Kidney glomerular epithelial cell (primary cell): ENCODE data around the gene LRRC32.
"Not testable (repeated sequence)": the region's sequence is repeated elsewhere in the genome, so short reads cannot be mapped to it uniquely, and the experiment has no call there.

Source experiments
- DNase-seq: peaks from one replicate; lab custom pipeline; 2025; lab: John Stamatoyannopoulos, UW

The LRRC32 gene

DNA sequence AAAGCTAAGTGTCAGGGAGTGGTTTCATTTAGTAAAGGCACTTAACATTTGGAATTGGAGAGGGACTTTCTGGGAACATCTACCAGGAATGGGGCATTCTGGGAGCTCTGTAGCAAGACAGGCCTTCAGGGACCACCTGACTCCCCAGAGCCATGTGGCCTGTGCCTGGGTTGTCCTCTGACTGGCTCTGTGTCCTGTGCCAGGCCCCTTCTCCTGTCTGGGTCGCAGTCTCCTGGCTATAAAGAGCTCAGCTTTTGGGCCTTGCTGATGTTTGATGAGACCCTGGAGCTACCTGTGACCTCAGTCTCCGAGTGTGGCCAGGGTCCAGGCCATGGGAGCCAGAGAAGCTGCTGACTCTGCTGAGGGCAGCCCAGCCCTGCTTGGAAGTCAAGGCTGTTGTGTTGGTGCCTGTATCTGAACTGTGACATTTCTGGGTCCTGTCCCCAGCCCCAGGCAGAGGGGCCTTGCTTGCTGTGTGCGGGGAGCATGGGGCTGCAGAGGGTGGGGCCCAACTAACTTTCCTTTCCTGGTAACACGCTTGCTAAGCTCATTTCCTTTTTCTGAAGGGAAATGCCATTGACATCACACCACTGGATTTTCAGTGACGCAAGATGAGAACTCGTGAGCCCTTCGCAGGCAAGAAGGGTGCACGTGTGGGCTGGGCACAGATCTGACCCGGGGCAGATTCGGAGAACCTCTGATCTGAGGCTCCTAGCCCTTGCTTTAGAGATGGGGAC, 41.3 kb downstream of the LRRC32 start:
- no peak for DNase-seq

DNA sequence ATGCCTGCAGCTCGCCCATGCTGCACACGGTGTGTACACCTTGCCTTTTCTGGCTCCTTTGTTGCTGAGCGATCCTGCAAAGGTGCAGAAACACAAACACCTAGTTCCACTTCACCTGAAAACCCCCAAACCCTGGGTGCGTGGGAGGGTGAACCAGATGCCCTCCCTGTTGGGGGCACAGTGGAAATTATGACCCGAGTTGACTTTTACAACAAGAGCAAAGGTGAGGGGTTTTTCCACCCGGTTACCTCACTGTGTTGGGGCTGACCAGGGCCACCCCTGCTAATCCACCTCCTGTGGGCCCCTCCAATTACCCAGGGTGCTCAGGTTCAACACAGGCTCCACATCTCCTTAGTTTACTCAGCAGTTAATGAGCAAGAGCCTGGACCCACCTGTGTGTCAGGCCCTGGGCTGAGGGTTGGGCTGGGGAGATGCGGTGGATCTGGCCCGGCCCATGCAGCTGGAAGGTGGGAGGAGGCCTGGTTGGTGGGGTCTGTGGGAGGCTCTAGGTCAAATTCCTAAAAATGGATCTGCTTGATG, 42.1 kb downstream of the LRRC32 start:
- no peak for DNase-seq

DNA sequence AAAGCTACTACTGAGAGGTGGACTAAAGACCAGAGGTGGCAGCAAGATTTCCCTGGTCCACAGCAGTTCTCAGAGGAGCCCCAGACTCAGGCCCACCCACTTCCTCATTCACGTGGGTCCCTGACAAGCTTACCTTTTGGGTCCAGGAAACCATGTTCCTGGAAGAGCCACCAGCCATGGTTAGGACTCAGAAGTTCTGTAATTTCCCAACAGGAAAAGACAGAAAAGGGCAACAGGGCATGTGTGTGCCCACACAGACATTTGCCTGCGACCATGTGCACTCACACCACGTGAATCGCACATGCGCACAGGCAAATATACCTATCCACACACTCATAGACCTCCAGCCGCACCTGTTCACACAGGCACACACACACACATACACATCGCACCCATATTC, 42.9 kb downstream of the LRRC32 start:
- no peak for DNase-seq

DNA sequence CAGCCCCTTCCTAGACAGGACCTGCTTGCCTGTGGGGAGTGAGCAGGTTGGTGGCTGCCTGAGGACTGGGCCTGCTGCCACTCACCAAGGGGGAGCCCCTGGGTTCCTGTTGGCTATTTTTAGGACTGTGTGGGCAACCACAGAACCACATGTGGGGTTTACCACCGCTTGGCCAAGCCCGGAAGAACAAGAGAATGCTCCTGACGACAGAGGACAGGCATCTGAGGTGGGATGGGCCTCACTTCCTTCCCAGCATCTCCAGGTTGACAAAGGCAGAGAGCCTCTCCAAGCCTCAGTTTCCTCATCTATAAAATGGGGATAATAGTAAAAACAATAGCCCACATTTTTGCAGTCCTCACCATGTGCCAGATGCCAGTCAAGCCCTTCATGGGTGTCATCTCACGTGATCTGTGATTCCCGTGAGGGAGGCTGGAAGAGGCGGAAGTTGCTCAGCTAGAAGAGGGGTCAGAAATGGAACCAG, 43.6 kb downstream of the LRRC32 start:
- DNase-seq: no peak

DNA sequence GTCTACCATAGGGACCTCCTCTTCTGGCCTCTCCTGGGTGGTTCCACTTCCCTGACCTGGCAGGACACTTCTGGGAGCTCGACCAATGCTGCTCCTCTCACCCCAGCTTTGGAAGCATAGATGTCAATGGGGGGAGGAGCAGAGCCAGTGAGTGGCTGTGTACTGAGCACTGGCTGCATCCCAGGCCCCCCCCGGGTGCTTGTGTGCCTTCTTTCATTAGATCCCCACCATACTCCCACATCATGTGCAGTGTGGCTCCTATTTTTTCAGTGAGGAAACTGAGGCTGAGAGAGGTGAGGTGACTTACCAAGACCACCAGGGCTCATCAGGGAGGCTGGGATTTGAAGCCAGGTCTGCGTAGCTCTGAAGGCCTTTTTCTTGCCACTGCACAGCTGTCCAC, 44.3 kb downstream of the LRRC32 start:
- no peak for DNase-seq

DNA sequence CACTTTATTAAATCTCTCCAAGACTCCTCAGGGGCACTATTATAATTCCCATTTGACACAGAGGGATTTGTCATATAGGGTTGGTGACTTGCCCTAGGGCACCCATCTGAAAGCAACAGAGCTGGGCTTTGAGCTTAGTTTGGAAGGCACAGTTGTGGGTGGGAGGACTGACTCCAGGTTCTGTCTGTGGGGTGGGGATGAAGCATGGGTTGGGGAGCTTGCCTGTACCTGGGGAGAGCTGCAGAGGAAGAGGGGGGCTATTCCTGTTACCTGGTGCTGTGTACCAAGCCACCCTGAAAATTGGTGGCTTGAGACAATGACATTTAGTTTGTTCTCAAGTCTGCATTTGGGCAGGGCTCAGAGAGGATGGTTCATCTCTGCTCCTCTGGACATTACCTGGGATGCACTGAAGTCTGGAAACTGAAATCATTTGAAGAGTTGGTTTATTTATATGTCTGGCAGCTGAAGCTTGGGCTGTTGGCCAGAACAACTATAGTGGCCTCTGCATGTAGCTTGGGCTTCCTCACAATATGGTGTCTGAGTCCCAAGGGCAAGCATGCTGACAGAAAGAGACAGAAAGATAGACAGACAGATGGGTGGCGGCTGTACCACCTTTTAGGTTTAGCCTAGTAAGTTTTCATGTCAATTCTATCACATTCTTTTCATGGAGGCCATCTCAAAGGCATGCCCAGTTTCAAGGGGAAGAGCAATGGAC, 44.9 kb downstream of the LRRC32 start:
- DNase-seq: no peak

DNA sequence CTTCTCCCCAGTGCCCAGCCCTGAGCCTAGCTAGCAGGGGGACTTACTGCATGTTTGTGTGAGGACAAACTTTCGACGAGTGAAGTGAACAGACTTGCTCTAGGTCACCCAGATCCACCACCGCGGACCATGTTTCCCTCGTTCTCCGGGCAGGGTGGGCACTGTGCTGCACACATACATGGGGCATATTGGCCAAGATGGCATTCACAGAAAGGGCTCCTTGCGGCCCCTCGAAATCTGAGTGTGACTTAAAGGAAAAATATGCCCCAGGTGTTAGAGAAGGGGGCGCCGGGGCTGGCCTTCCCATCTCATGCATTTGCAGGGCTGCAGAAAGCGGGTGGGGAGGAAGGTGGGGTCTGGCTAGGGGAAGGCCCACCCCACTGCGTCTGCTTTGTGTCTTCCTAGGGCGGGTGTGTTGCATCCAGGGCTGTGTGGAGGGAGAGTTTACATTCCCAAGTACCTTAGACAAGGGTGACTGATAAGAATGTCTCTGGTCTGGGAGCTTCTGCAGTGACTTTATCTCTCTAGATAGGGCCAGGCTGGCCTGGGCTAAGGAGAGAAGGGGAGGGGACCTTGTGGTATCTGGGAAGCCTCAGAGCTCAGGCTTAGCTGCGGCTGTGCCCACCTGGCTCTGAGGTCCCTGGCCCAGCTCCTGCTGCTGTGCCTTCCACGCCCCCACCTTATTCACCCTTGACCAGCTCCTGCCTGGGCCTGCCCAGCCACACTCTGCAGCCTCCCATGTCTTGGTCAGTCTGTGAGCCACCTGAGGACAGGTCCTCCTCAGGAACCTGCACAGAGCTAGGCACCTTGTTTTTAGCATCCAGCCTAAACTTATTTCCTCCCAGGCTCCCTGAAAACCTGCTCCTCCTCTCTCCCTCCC, 45.8 kb downstream of the LRRC32 start:
- no peak for DNase-seq

DNA sequence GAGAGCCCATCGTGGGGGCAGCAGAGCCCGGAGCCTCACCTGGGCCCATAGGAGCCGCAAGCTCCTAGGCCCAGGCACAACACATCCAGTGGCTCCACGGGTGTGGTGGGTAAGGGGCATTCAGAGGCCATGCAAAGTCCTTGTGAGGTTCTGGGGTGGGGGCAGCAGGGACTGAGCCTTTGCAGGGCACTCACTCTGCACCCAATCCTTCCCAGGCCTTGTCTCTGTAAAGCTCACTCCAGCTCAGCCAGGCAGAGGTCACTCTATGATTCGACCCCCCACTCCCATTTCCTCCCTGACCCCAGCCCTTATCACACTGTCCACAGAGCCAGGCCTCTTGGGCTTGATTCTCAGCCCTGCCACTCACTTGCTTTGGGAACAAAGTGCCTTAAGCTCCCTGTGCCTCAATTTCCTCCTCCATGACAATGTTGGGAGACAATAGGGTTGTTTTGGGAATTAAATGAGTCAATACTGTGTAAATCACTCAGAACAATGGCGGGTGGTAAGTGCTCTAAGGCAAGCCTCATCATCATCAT, 46.6 kb downstream of the LRRC32 start:
- DNase-seq: no peak

DNA sequence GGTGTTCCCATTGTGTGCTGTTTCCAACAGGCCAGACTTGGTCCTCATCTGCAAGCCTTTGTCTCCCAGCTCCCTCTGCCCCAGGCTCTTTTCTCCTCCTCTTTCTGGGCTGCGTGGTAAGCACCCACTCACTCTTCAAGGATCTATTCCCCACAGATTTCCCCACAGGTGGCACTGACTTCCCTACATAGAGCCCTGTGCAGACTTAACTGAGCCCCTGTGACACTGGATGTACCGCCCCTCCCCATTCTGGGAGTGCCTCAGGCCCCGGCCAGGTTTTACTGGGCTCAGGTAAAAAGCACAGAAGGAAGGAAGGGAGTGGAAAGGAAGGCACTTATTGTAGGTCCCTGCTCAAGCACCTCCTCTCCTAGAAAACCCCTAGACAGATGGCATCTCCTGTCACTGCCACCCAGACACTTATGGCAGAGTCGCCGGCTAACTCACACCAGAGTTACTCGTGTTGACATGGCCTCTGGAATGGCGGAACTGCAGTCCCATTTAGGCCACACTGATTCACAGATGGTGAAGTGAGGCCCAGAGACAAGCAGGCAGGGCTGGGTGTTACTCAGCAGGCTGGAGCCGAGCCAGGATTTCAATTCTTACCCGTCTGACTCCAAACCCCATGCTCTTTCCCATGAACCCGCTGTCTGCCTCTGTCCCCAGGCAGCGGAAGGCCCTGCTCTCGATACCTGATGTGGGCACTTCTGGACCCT, 47.2 kb downstream of the LRRC32 start:
- no peak for DNase-seq

DNA sequence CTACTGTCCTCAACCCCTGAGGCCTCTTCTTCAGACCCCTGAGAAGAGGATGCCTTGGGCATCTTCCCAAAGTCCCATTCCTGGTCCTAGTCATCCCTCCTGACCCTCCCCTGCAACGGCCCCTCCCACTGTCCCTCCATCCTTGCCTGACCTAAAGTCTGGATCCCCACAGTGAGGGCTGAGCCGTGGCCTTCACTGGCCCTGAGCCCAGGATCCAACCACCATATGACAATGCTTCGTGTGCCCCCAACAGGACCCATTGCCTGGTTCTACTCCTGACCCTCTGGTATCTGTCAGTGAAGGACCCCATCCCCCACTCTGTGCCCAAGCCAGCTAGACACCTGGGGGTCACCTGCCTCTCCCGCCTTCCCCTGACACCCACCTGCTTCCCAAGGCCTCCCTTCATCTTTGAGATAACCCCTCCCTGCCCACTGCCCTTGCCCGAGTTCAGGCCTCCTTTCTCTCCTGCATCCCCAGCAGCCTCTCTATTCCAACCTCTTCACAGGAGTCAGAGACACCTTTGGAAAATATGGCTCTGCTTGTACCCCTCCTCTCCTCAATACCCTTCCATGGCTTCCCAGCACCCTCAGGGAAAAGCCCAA, 48.0 kb downstream of the LRRC32 start:
- no peak for DNase-seq

DNA sequence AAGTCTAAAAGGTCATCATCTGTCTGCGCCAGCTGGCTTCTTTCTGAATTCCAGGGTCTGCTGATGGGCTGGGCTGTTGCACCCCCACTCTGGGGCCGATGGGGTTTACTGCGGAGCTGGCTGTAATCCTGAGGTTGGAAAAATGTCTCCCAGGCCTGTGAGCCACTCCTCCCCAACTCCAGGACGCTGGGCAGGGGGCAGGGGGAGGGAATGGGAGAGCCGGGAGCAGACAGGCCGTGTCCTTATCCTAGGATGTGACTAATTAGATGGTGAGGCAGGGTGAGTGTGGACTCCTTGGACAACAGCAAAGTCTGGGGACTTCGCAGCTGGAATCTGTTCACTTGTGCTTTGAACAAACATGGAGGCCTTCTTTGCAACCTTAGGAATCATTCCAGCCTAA, 48.7 kb downstream of the LRRC32 start:
- DNase-seq: no peak

DNA sequence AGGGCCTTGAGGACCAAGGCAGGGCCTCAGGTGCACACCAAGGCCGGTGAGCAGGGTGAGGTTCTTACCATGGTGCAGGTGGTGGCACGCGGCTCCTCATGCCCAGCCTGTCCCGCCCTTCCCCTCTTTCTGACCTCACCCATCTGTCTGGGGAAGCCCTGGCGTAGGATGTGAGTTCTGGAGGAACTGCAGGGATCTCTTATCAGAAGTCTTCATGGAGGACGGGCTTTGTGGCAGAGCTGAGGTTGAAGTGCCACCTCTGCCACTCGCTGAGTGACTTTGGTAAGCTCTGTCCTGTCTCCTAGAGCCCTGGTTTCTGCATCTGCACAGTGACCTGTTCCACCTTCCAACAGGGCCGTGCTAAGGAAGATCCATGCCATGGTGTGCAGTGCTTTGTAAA, 49.1 kb downstream of the LRRC32 start:
- no peak for DNase-seq

DNA sequence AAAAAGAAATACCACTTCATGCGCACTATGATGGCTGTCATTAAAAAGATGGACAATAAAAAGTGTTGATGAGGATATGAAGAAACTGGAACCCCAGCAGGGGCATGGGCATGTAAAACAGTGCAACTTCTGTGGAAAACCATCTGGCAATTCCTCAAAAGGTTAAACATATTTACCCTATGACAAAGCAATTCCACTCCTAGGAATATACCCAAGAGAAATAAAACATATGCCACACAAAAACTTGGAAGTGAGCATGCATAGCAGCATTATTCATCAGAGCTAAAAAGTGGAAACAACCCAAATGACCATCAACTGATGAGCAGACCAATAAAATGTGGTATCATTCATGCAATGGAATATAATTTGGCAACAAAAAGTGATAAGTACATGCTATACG, 50.1 kb downstream of the LRRC32 start:
- DNase-seq: peak; percentile 7

DNA sequence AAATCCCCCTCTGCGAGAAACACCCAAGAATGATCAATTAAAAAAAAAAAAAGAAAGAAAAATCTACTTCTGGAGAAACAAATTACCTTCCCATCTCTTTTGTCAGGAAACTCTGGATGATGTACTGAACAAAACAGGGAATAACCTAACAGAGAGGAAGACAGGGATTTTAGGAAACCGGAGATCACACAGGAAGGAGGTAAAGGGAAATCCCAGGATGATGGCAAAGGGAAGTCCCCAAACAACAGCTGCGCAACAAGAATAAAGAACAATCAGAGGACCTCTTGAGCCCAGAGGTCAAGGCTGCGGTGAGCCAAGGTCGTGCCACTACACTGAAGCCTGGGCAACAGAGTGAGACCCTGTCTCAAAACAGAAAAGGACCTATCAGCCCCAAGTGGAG, 50.7 kb downstream of the LRRC32 start:
- not testable (repeated sequence) for DNase-seq

DNA sequence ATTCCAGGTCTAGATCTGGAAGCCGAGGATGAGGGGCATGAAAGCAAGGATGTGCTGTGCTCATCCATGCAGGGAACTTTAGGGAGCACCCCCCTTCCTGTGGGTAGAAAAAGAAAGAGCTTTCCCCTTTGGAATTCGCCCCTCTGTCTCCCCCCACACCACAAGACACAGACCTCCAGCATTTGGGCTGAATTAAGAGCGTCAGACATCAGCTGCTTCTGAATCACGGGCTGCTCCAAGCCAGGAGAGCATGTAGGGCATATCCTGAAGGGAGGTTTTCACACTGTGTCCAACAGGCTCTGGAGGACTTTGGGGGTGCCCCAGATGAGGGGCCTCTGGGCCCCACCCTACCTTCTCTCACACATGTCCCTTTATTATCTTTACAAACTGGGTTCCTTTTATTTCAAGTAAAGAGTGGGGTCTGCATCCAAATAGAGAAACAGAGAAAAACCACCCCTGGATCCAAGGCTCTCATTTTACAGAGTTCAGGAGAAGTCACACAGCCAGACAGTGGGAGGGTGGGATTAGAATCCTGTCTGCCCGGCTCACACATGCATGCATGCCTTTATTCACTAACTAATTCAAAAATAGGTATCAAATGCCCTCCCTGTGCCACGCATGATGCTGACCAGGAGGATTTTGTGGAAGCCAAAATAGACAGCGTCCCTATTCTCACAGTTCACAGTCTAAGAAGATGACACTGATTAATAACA, 52.8 kb downstream of the LRRC32 start:
- DNase-seq: peak; percentile 21

DNA sequence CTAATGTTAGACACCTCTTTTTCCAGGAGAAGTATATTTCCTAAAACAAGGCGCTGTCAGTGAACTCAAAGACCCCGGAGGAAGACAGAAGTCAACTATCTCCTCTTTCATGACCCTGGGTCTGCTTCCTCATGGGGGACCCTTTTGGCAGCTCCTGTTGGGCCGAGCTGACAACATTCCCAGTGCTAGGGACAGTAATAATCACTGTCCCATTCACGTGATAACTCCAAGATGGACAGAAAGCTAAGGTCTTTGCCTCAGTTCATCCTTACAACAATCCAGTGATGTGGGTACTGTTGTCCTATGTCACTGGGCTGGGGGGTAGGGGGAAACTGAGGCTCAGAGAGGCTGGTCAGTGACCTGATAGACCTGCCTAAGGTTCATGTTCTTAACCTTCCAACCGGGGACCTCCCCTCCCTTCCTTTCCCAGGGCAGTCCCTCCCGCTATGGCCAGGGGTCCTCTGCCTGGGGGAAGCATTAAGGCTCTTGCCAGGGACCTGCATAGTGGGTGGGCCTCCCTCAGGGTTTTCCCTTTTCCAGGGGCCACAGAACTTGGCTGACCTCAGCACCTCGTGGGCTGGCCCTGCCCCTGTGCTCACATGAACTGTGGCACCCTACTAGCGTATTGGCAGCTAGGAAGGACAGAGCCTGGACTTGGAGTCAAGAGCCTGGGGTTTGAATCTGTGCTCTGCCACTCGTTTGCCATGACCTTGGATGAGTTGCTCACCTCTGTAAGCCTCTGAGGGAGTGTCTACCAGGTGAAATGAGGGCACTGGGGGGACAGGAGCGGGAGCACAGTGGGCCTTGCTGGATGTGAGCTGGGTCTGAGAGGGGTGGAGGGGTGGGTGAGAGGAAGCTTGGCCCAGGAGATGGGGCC, 53.6 kb downstream of the LRRC32 start:
- DNase-seq: no peak

DNA sequence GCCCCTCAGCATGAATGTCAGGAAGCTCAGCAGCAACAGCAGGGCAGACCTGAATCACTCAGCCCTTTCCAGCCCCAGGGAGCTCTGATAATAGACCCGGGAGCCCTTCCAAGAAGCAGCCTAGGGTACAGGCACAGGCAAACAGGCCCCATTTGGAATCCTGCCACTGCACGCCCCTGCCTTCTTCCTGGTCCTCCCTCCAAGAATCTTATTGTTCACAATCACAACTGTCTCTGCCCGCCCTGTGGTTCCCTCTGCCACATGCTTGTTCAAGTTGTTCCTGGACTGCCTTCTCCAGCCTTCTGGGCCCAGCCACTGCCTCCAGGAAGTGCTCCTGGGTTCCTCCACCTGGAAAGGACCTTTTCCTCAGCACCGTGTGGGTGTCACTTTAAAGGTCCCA, 54.6 kb downstream of the LRRC32 start:
- DNase-seq: no peak

DNA sequence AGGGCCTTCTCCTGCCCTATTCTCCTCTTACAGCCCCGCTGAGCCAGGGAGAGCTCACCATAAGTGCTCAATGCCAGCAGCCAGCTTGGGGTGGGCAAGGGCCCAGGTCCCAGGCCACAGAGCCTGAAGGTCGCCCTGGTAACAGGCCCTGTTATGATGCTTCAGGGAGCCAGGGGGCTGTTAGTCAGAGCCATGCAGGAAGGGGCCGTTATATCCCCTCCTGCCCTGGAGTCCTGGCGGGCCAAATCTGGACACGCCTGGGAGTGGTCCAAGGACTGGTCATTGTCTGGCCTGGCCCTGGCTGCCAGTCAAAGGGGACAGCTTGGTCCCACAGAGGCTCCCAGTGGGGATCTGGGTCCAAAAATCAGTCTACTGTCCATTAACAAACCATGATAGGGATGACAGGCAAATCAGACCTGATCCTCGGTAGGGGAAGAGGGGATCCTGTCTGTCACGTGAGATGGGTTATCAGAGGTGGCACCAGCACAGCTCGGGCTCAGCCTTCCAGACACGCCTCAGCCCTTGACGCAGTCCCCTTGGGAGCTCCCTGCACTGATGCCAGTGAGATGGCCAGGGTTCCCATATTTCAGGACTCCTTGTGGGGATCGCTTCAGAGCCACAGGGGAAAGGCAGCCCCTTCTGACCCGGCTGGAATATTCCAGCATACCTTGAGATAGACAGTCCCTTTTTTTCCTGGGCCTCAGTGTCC, 55.9 kb downstream of the LRRC32 start:
- DNase-seq: no peak

DNA sequence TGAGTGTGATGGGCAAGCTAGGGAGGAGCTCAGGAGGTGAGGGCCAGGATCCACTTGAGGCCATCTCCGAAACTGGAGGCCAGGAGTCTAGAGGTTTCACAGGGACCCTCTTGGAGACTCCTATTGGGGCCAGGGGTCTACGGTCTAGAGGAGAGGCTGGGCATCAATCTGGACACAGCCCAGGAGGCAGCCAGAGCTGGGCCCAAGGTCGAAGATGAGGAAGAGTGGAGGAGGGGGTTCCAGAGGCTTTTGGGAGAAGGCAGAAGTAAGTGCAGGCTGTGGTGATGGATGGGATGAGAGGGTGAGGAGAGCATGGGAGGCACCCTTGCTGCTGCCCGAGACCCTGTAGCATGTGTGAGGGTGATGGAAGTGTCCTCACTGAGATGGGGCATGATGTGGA, 56.6 kb downstream of the LRRC32 start:
- DNase-seq: no peak
